HG03139 (cell line): ENCODE data around the gene CLCN3.
"Not testable (repeated sequence)": the region's sequence is repeated elsewhere in the genome, so short reads cannot be mapped to it uniquely, and the experiment has no call there.

Source experiments
- ATAC-seq: cut with Tn5 transposase; IDR thresholded peaks from one replicate; pipeline ENCODE4 v1.9.1; 2021; ENCODE audit not compliant: unreplicated experiment

CLCN3 gene

DNA sequence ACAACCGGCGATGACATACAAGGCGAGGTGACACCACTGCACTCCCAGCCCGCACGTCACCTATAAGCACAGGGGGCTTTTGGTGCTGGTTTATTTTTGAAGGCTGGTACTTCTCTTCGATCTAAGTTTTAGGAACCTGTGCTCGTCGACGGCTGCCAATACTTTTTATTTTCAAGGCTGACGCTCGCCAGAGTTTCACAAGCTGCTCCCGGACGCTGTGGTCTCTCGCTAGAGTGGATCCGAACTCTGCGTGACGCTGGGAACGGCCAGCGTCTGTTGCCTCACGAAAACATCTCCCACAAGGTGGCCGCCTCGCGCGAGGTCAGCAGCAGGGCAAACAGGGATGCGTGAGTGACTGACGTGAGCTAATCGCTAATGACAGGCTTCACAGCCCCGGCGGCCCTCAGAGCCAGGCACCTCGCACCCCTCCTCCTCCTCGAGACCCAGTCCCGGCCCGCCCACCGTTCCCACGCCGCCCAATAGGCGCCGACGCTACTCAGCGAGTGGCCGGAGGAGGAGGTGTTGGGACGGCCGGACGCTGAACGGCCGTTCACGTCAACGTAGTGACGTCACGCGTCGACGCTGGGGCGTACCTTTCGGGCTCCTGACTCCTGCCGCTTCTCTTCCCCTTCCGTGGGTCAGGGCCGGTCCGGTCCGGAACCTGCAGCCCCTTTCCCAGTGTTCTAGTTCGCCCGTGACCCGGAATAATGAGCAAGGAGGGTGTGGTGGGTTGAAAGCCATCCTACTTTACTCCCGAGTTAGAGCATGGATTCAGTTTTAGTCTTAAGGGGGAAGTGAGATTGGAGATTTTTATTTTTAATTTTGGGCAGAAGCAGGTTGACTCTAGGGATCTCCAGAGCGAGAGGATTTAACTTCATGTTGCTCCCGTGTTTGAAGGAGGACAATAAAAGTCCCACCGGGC, at the start of gene CLCN3:
Gene CLCN3 (plus strand): TSS at position 621 of the 922 bp plus-strand sequence. CDS start 15,351 bp downstream, outside the sequence.
- peak; percentile 94 for ATAC-seq

DNA sequence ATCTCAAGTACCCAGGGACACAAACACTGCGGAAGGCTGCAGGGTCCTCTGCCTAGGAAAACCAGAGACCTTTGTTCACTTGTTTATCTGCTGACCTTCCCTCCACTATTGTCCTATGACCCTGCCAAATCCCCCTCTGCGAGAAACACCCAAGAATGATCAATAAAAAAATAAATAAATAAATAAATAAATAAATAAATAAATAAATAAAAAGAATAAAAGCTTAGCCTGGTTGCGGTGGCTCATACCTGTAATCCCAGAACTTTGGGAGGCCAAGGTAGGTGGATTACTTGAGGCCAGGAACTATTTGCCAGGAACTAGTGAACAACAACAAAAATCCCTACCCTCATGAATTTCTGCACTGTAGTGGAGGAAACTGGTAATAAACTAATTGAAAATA, 49.4 kb upstream of the CLCN3 start:
- not testable (repeated sequence) for ATAC-seq

DNA sequence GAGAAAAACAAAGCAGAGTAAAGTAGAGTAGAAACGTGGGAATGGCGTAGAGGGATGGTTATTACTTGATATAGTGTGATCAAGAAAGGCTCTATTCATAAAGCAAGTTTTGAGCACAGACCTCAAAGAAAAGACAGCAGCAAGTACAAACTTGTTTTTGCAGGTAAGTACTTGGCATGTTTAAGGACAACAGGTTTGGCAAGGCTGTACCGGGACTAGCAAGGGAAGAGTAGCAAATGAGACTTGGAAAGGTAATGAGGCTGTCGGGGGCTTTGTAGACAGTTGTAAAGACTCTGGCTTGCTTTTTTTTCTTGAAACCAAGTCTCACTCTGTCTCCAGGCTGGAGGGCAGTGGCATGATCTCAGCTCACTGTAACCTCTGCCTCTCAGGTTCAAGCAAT, 48.9 kb upstream of the CLCN3 start:
- no peak for ATAC-seq

DNA sequence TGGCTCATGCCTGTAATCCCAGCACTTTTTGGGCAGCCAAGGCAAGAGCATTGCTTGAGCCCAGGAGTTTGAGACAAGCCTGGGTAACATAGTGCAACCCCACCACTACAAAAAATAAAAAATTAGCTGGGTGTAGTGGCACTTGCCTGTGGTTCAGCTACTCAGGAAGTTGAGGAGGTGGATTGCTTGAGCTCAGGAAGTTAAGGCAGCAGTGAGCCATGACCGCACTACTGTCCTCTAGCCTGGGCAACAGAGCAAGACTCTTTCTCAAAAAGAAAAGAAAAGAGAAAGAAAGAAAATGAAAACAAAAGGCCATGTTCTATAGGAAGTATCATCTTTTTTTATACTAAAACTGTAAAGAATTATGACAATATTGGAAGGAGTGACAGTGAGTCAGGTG, 46.5 kb upstream of the CLCN3 start:
- peak; percentile 78 for ATAC-seq

GRCh38 chr4:169582203-169582602, 38.2 kb upstream of the CLCN3 start:
- peak; percentile 74 for ATAC-seq

DNA sequence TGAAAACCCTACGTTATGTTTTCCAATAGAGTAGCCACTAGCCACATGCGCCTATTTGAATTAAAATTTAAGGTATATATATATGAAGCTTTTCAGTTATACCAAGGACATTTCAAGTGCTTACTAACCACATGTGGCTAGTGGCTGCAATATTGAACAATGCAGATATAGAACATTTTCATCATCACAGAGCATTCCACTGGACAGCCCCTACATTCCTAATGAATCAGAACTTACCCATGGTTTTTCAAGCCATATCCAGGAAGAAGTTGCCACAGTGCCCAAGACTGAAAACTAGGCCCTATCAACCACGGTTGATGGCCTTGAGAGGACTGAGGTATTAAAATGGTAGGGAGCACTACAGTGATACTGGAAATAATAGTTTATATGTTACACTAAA, 37.7 kb upstream of the CLCN3 start:
- no peak for ATAC-seq

DNA sequence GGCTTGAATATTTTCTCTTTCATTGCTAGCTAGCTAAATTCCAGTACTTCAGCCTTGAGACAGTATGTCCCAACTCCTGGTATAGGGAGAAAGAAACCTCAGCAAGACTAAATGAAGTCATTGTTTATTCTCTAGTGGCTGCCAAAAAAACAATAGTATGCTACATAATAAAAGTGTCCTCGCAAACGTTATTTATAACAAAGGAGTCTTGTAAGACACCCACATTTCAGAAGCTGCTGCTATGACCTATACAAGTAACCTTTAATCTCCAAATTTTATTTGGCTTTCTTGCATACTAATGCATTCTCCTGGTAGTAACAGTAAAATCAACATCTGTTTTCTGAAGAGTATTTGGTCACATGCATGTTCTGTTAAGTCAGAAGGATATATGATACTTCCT, 36.8 kb upstream of the CLCN3 start:
- ATAC-seq, result no peak

GRCh38 chr4:169593050-169593560, 27.3 kb upstream of the CLCN3 start:
- ATAC-seq, result no peak

- ATAC-seq, result no peak
Measured at GRCh38 chr4:169594560-169595195, 25.7 kb upstream of the CLCN3 start.

GRCh38 chr4:169601016-169601771, 19.2 kb upstream of the CLCN3 start:
- no peak for ATAC-seq

DNA sequence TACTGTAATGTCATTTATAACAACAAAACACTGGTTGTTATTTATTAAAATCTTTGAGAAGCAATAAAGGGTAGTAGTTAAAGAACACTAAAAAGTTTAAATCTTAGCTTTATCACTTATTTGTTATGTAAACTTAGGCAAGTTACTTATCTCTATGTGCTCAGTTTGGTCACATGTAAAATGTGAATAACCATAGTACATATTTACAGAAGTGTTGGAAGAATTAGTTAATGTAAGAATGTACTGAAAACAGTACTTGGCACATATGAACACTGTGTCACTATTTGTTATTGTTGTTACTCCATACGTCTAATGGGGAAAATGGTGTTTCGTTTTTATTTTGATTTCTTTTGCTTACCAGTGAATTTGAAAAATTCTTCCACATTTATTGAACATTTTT, 17.1 kb upstream of the CLCN3 start:
- no peak for ATAC-seq

- ATAC-seq, result peak; percentile 65
Measured at GRCh38 chr4:169604131-169604900, 16.1 kb upstream of the CLCN3 start.

- ATAC-seq, result no peak
Measured at GRCh38 chr4:169604903-169605331, 15.5 kb upstream of the CLCN3 start.

GRCh38 chr4:169611157-169611556, 9.2 kb upstream of the CLCN3 start:
- no peak for ATAC-seq

- ATAC-seq, result peak; percentile 93
Measured at GRCh38 chr4:169611991-169612870, 8.1 kb upstream of the CLCN3 start, which contains the start of gene NEK1. TSS of gene NEK1 (minus strand) at chr4:169612583. CDS start at chr4:169602630, 9,953 bp downstream.

GRCh38 chr4:169612871-169613859, 7.2 kb upstream of the CLCN3 start:
- peak; percentile 39 for ATAC-seq

- no peak for ATAC-seq
Measured at GRCh38 chr4:169615467-169616106, 4.8 kb upstream of the CLCN3 start.

GRCh38 chr4:169616846-169617245, 3.5 kb upstream of the CLCN3 start:
- no peak for ATAC-seq
